Mesendoderm (in vitro differentiated cells): Measurements from ENCODE around the gene LPCAT3.

Experiments used
- DNase-seq: peaks from one replicate; pipeline ENCODE4 v3.0.0; 2013
- H2AK5ac ChIP-seq: 2 replicates; pipeline ENCODE4 v1.6.1; 2013; ENCODE audit warnings: low read length, inconsistent platforms
- H2BK120ac ChIP-seq: 2 replicates; pipeline ENCODE4 v1.6.1; 2013; ENCODE audit warnings: low read depth, mild to moderate bottlenecking, low read length, moderate library complexity, mixed read lengths
- H2BK15ac ChIP-seq: replicated peaks from 2 replicates; pipeline ENCODE4 v1.6.1; 2013; ENCODE audit warnings: low read depth, mild to moderate bottlenecking, moderate library complexity
- H2BK5ac ChIP-seq: 2 replicates; pipeline ENCODE4 v1.6.1; 2013; ENCODE audit warnings: low read length, inconsistent platforms
- H3K18ac ChIP-seq: 2 replicates; pipeline ENCODE4 v1.6.1; 2013; ENCODE audit warnings: mild to moderate bottlenecking, low read length, mixed read lengths
- H3K23ac ChIP-seq: one replicate; pipeline ENCODE4 v1.6.1; 2013; ENCODE audit warnings: low read length
- H3K27ac ChIP-seq: 2 replicates; pipeline ENCODE4 v1.5.1; 2013; ENCODE audit warnings: low read depth, mild to moderate bottlenecking, inconsistent platforms, low read length, moderate library complexity
- H3K27me3 ChIP-seq: 2 replicates; pipeline ENCODE4 v1.6.1; 2013; ENCODE audit warnings: low read length, control low read depth, mild to moderate bottlenecking, inconsistent platforms; ENCODE audit not compliant: insufficient read depth, poor library complexity
- H3K36me3 ChIP-seq: 2 replicates; pipeline ENCODE4 v1.6.1; 2013; ENCODE audit warnings: low read length, inconsistent platforms; ENCODE audit not compliant: control insufficient read depth, insufficient read depth
- H3K4ac ChIP-seq: one replicate; pipeline ENCODE4 v1.6.1; 2013; ENCODE audit warnings: low read depth, mild to moderate bottlenecking, low read length, moderate library complexity
- H3K4me1 ChIP-seq: 2 replicates; pipeline ENCODE4 v1.6.1; 2013; ENCODE audit warnings: low read depth, low read length, inconsistent platforms; ENCODE audit not compliant: control insufficient read depth
- H3K4me2 ChIP-seq: 2 replicates; pipeline ENCODE4 v1.6.1; 2013; ENCODE audit warnings: low read length
- H3K4me3 ChIP-seq: 2 replicates; pipeline ENCODE4 v1.5.1; 2013; ENCODE audit warnings: mild to moderate bottlenecking, low read length
- H3K56ac ChIP-seq: one replicate; pipeline ENCODE4 v1.6.1; 2013; ENCODE audit warnings: low read length
- H3K79me1 ChIP-seq: 2 replicates; pipeline ENCODE4 v1.6.1; 2013; ENCODE audit warnings: low read length, inconsistent platforms
- H3K79me2 ChIP-seq: 2 replicates; pipeline ENCODE4 v1.6.1; 2013; ENCODE audit warnings: mild to moderate bottlenecking, low read length; ENCODE audit not compliant: control insufficient read depth, insufficient read depth
- H3K9ac ChIP-seq: 2 replicates; pipeline ENCODE4 v1.6.1; 2013; ENCODE audit warnings: low read length, inconsistent platforms
- H4K5ac ChIP-seq: one replicate; pipeline ENCODE4 v1.6.1; 2013; ENCODE audit warnings: low read length
- H4K8ac ChIP-seq: one replicate; pipeline ENCODE4 v1.6.1; 2013; ENCODE audit warnings: low read depth, mild to moderate bottlenecking, control low read depth, low read length, moderate library complexity
- whole genome bisulfite sequencing: extraction: QIAGEN DNeasy Blood & Tissue Kit; methylation state at CpG from one replicate; pipeline ENCODE4 v1.1.7; 2013; ENCODE audit warnings: low lambda C conversion rate, missing lambda C conversion rate; ENCODE audit not compliant: insufficient coverage; ENCODE audit errors: extremely low coverage; 5-methylcytosine and 5-hydroxymethylcytosine counted together

Gene LPCAT3

GRCh38 chr12:6943722-6944380, 74.4 kb downstream of the LPCAT3 start, which contains the start of the genes C12orf57 and RNU7-1:
Gene C12orf57, plus strand, starts transcription at chr12:6944022. Its CDS starts 100 bp downstream, at chr12:6944122.
Gene RNU7-1, plus strand, starts transcription at chr12:6943816.
- peak within 1 kb of the TSS; percentile 98 for H3K23ac ChIP-seq
- H2AK5ac ChIP-seq: peak within 1 kb of the TSS; percentile 86
- H3K79me1 ChIP-seq: peaks cover 3% of the 10 kb centered on the region
- H2BK15ac ChIP-seq: no peak within 1 kb of the TSS
- H2BK5ac ChIP-seq: peak within 1 kb of the TSS; percentile 90
- H3K27ac ChIP-seq: peak within 1 kb of the TSS; percentile 87
- no CpG with 5 or more reads among the region's 31 CpGs for WGBS
- no peaks in the 10 kb centered on the region for H3K27me3 ChIP-seq
- H3K4me2 ChIP-seq: peak within 1 kb of the TSS; percentile 95
- no peak within 1 kb of the TSS for H4K5ac ChIP-seq
- peak within 1 kb of the TSS; percentile 12 for H3K18ac ChIP-seq
- H3K4me1 ChIP-seq: peaks cover 2% of the 10 kb centered on the region
- H3K79me2 ChIP-seq: no peaks in the 10 kb centered on the region
- peak within 1 kb of the TSS; percentile 99 for H3K56ac ChIP-seq
- H3K36me3 ChIP-seq: peaks cover 4% of the 10 kb centered on the region
- DNase-seq: peak; percentile 99
- peak within 1 kb of the TSS; percentile 71 for H3K4ac ChIP-seq
- no peak within 1 kb of the TSS for H2BK120ac ChIP-seq
- H4K8ac ChIP-seq: no peak within 1 kb of the TSS
- H3K4me3 ChIP-seq: peak within 1 kb of the TSS; percentile 75
- peak within 1 kb of the TSS; percentile 99 for H3K9ac ChIP-seq

DNA sequence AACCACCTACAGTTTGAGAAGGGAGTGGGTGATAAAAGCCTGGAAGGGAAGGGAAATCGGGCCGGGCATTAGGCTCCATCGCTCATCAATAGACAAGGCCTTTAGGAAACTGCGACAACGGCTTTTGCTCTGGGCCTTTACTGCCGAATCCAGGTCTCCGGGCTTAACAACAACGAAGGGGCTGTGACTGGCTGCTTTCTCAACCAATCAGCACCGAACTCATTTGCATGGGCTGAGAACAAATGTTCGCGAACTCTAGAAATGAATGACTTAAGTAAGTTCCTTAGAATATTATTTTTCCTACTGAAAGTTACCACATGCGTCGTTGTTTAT, 74.9 kb downstream of the LPCAT3 start:
- Histone ChIP-seq H3K4me2 (no peak overlapping the region), H3K23ac (no peak overlapping the region), H2BK5ac (no peak overlapping the region), H2BK15ac (no peak overlapping the region), H3K36me3 (peaks cover 5% of the 10 kb centered on the region), H3K4ac (no peak overlapping the region), H3K27ac (peak overlapping the region; percentile 39), H3K79me2 (no peaks in the 10 kb centered on the region), H4K5ac (no peak overlapping the region), H3K9ac (peak overlapping the region; percentile 65), H3K27me3 (no peaks in the 10 kb centered on the region), H3K18ac (peak overlapping the region; percentile 12), H3K56ac (peak overlapping the region; percentile 69), H3K4me1 (peaks cover 2% of the 10 kb centered on the region), H3K4me3 (no peak overlapping the region), H2AK5ac (no peak overlapping the region), H4K8ac (no peak overlapping the region), H3K79me1 (peaks cover 3% of the 10 kb centered on the region), H2BK120ac (no peak overlapping the region)
- no CpG with 5 or more reads among the region's 13 CpGs for WGBS
- DNase-seq: peak; percentile 98

- Histone ChIP-seq H2AK5ac (no peak overlapping the region), H2BK15ac (no peak overlapping the region), H3K4me1 (peaks cover 4% of the 10 kb centered on the region), H3K4me2 (no peak overlapping the region), H3K36me3 (peaks cover 5% of the 10 kb centered on the region), H3K23ac (no peak overlapping the region), H4K8ac (no peak overlapping the region), H3K4ac (no peak overlapping the region), H3K4me3 (no peak overlapping the region), H3K18ac (no peak overlapping the region), H3K27ac (peak overlapping the region; percentile 23), H4K5ac (no peak overlapping the region), H3K27me3 (no peaks in the 10 kb centered on the region), H2BK5ac (no peak overlapping the region), H3K9ac (no peak overlapping the region), H3K56ac (no peak overlapping the region), H3K79me1 (peaks cover 3% of the 10 kb centered on the region), H3K79me2 (no peaks in the 10 kb centered on the region), H2BK120ac (no peak overlapping the region)
- no CpG with 5 or more reads among the region's 11 CpGs for WGBS
- DNase-seq: no peak
Measured at GRCh38 chr12:6942331-6942665, 76.0 kb downstream of the LPCAT3 start.

- no peak overlapping the region for H3K4me3 ChIP-seq
- H3K79me1 ChIP-seq: peaks cover 3% of the 10 kb centered on the region
- H2BK15ac ChIP-seq: no peak overlapping the region
- H2BK5ac ChIP-seq: no peak overlapping the region
- H3K4me2 ChIP-seq: no peak overlapping the region
- no peaks in the 10 kb centered on the region for H3K79me2 ChIP-seq
- H2BK120ac ChIP-seq: no peak overlapping the region
- no peak overlapping the region for H3K56ac ChIP-seq
- no peak for DNase-seq
- no peak overlapping the region for H2AK5ac ChIP-seq
- no CpG with 5 or more reads among the region's 12 CpGs for WGBS
- H3K18ac ChIP-seq: no peak overlapping the region
- no peak overlapping the region for H3K23ac ChIP-seq
- H3K27me3 ChIP-seq: no peaks in the 10 kb centered on the region
- H3K4me1 ChIP-seq: peaks cover 4% of the 10 kb centered on the region
- no peak overlapping the region for H4K8ac ChIP-seq
- H3K9ac ChIP-seq: no peak overlapping the region
- H3K27ac ChIP-seq: no peak overlapping the region
- H3K4ac ChIP-seq: no peak overlapping the region
- H4K5ac ChIP-seq: no peak overlapping the region
- H3K36me3 ChIP-seq: peaks cover 5% of the 10 kb centered on the region
Measured at GRCh38 chr12:6941782-6942181, 76.5 kb downstream of the LPCAT3 start.

DNA sequence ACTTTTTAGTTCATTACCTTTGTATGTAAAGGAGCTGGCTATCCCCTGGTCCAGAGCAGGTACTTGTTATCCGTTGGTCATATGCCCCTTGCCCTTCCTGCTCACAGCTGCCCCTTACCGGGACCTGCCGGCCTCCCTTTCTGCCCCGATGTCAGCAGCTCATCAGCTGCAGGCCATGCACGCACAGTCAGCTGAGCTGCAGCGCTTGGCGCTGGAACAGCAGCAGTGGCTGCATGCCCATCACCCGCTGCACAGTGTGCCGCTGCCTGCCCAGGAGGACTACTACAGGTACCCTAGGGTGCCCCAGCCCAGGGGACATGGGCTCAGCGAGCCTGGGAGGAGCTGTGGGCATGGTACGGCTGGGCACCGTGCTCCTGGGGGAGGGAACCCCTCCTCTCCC, 77.0 kb downstream of the LPCAT3 start:
- H4K8ac ChIP-seq: no peak overlapping the region
- H3K9ac ChIP-seq: no peak overlapping the region
- H2AK5ac ChIP-seq: no peak overlapping the region
- H3K56ac ChIP-seq: no peak overlapping the region
- H3K18ac ChIP-seq: no peak overlapping the region
- H3K23ac ChIP-seq: no peak overlapping the region
- no peaks in the 10 kb centered on the region for H3K79me2 ChIP-seq
- H2BK5ac ChIP-seq: no peak overlapping the region
- no peak overlapping the region for H4K5ac ChIP-seq
- no peak overlapping the region for H2BK15ac ChIP-seq
- H3K4me1 ChIP-seq: peaks cover 4% of the 10 kb centered on the region
- H3K36me3 ChIP-seq: peaks cover 6% of the 10 kb centered on the region
- H3K27ac ChIP-seq: no peak overlapping the region
- no CpG with 5 or more reads among the region's 12 CpGs for WGBS
- no peak overlapping the region for H3K4me2 ChIP-seq
- no peak for DNase-seq
- no peak overlapping the region for H3K4me3 ChIP-seq
- H3K27me3 ChIP-seq: no peaks in the 10 kb centered on the region
- peaks cover 3% of the 10 kb centered on the region for H3K79me1 ChIP-seq
- no peak overlapping the region for H3K4ac ChIP-seq
- H2BK120ac ChIP-seq: no peak overlapping the region

- no peak overlapping the region for H3K56ac ChIP-seq
- no peak overlapping the region for H3K18ac ChIP-seq
- no peak overlapping the region for H2AK5ac ChIP-seq
- no peaks in the 10 kb centered on the region for H3K79me2 ChIP-seq
- no peak overlapping the region for H4K8ac ChIP-seq
- H3K4me3 ChIP-seq: no peak overlapping the region
- peaks cover 3% of the 10 kb centered on the region for H3K79me1 ChIP-seq
- DNase-seq: no peak
- H3K4me2 ChIP-seq: no peak overlapping the region
- H2BK120ac ChIP-seq: no peak overlapping the region
- H3K36me3 ChIP-seq: peaks cover 15% of the 10 kb centered on the region
- H3K23ac ChIP-seq: no peak overlapping the region
- H3K9ac ChIP-seq: no peak overlapping the region
- H3K27me3 ChIP-seq: no peaks in the 10 kb centered on the region
- H2BK5ac ChIP-seq: no peak overlapping the region
- no peak overlapping the region for H4K5ac ChIP-seq
- no peak overlapping the region for H3K4ac ChIP-seq
- peaks cover 2% of the 10 kb centered on the region for H3K4me1 ChIP-seq
- WGBS: no CpG with 5 or more reads among the region's 2 CpGs
- no peak overlapping the region for H2BK15ac ChIP-seq
- H3K27ac ChIP-seq: no peak overlapping the region
Measured at GRCh38 chr12:6939191-6939540, 79.1 kb downstream of the LPCAT3 start.
